SK-N-MC (cell line): ENCODE measurements around the gene TSHZ2.

Experiments used
- DNase-seq: peaks from one replicate; pipeline ENCODE4 v3.0.0-alpha.2; 2011; ENCODE audit warnings: low read depth, low spot score
- H3K27ac ChIP-seq: fragments of 200-600 bp; sonication (generic); 2 replicates; pipeline ENCODE4 v1.5.1; 2016; ENCODE audit warnings: mixed run types
- H3K36me3 ChIP-seq: fragments of 200-600 bp; sonication (generic); 2 replicates; pipeline ENCODE4 v1.6.1; 2017; ENCODE audit warnings: antibody characterized with exemption, low read length, mixed read lengths; ENCODE audit not compliant: insufficient read depth
- H3K4me3 ChIP-seq: fragments of 200-600 bp; sonication (generic); 2 replicates; pipeline ENCODE4 v1.5.1; 2016
- H3K9ac ChIP-seq: fragments of 200-600 bp; sonication (generic); 2 replicates; pipeline ENCODE4 v1.8.0; 2017; ENCODE audit warnings: mixed run types, mixed read lengths; ENCODE audit not compliant: insufficient read length
- H3K9me3 ChIP-seq: fragments of 200-600 bp; sonication (generic); 2 replicates; pipeline ENCODE4 v1.6.1; 2017; ENCODE audit warnings: low read depth, mild to moderate bottlenecking, antibody characterized with exemption, low read length, moderate library complexity, mixed read lengths
- EZH2 ChIP-seq: fragments of 200-600 bp; sonication (generic); IDR thresholded peaks from one replicate; pipeline ENCODE4 v1.6.1; 2017; ENCODE audit warnings: antibody characterized with exemption
- FOXP2 ChIP-seq: optimal IDR thresholded peaks from 2 replicates; pipeline ENCODE3; 2011; ENCODE audit warnings: mild to moderate bottlenecking, moderate library complexity; ENCODE audit not compliant: insufficient read depth; ENCODE audit errors: extremely low read length, control extremely low read depth
- POLR2AphosphoS5 ChIP-seq: IDR thresholded peaks from 2 replicates; pipeline ENCODE4 v1.6.1; 2012; ENCODE audit warnings: mild to moderate bottlenecking, low read depth, low read length, borderline replicate concordance

TSHZ2 gene

DNA sequence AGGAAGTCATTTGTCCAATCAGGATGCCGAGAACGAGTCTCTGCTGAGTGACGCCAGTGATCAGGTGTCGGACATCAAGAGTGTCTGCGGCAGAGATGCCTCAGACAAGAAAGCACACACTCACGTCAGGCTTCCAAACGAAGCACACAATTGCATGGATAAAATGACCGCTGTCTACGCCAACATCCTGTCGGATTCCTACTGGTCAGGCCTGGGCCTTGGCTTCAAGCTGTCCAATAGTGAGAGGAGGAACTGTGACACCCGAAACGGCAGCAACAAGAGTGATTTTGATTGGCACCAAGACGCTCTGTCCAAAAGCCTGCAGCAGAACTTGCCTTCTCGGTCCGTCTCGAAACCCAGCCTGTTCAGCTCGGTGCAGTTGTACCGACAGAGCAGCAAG is 281.5 kb downstream of the TSHZ2 start:
- Histone ChIP-seq H3K4me3 (no peak overlapping the region), H3K9ac (no peak overlapping the region), H3K36me3 (no peaks in the 10 kb centered on the region), H3K9me3 (no peaks in the 10 kb centered on the region), H3K27ac (no peak overlapping the region)
- no peak for TF ChIP-seq POLR2AphosphoS5
- TF ChIP-seq FOXP2 = no peak
- TF ChIP-seq EZH2 = no peak
- no peak for DNase-seq

GRCh38 chr20:53255102-53255710 is 283.0 kb downstream of the TSHZ2 start:
- TF ChIP-seq POLR2AphosphoS5 (no peak), EZH2 (no peak), FOXP2 (no peak)

DNA sequence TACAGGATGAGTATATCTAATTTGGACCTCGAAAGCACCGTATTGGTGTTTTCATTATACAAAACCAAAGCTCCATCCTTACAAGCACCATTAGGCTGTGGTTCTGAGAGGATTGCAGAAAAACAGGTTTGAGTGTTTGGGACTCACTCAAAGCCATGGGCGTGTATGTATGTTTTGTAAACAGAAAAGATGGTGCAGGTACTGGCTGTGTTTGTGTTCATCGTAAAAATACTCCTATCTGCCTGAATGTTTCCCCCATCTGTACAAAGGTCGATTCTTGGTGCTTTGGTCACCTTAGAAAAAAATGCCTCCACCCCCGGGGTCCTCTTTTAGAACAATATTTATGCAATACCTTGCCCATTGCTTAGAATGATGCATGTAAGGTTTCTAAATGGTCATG is 286.6 kb downstream of the TSHZ2 start:
- Histone ChIP-seq H3K4me3 (no peak overlapping the region), H3K9ac (no peak overlapping the region), H3K36me3 (no peaks in the 10 kb centered on the region), H3K9me3 (no peaks in the 10 kb centered on the region), H3K27ac (no peak overlapping the region)
- no peak for DNase-seq
- no peak for TF ChIP-seq EZH2
- TF ChIP-seq FOXP2 = no peak
- TF ChIP-seq POLR2AphosphoS5 = no peak

More at GRCh38 chr20:53255102-53255710, 283.0 kb downstream of the TSHZ2 start:
- Histone ChIP-seq H3K27ac (no peak overlapping the region), H3K36me3 (no peaks in the 10 kb centered on the region), H3K4me3 (no peak overlapping the region), H3K9ac (no peak overlapping the region), H3K9me3 (no peaks in the 10 kb centered on the region)
- DNase-seq = no peak

DNA sequence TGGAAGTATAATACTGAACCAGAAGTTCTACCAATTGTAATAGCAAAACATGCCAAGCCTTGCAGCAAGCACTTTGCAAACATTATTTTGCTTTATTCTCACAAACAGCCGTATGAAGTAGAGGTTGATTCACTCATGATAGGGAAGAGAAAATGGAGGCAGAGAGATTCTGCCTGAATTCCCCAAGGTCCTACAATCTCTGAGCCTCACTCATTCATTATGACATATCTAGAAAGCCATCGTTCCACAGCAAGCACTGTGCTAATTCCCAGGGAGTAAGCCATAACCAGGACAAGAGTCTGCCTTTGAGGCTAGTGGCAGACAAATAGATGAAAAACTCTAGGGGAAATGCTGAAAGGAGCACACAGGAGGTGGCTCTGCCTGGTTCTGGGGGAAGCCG is 288.0 kb downstream of the TSHZ2 start:
- no peak for DNase-seq
- Histone ChIP-seq H3K27ac (no peak overlapping the region), H3K9me3 (no peaks in the 10 kb centered on the region), H3K4me3 (no peak overlapping the region), H3K36me3 (no peaks in the 10 kb centered on the region), H3K9ac (no peak overlapping the region)
- TF ChIP-seq FOXP2 (no peak), EZH2 (no peak), POLR2AphosphoS5 (no peak)

DNA sequence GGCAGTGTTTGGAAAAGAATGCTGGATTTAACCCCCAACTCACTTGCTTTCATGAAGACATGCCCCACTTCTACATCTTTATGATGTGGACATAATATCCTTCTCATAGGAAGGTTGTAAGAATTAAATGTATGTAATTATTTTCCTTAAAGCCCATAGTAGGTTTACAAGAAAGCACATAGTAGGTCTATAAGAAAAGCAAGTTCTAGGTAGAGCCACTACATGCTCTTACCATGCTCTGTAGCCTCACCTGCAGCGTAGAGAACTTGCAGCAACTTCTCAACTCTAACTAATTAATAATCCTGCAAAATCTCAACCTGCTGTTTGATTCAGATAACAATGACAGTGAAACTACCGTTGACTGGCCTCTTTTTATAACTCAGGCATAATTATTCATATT is 288.4 kb downstream of the TSHZ2 start:
- H3K4me3 ChIP-seq = no peak overlapping the region
- no peak for DNase-seq
- TF ChIP-seq FOXP2 (no peak), EZH2 (no peak), POLR2AphosphoS5 (no peak)

DNA sequence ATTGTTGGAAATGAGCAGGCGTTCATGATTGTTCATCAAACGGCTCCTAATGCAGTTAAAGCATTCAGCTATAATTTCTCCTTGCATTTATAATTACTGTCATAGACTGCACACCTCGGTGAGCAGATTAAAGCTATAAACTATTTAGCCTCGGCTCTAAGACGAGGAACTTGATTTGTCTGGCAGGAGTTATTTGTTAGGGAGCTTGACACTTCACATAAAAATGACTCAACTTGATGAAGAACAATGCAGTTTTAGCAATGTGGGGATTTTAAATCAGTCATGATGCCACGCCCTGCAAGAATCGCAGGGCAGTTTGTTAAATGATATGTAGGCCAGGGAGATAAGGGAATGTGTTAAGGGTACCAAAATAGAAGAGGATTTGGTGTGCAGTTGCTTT is 290.2 kb downstream of the TSHZ2 start:
- no peak for DNase-seq
- TF ChIP-seq EZH2 (no peak), FOXP2 (no peak), POLR2AphosphoS5 (no peak)
- no peak overlapping the region for H3K27ac ChIP-seq
- H3K4me3 ChIP-seq = no peak overlapping the region
- H3K9ac ChIP-seq = no peak overlapping the region
- H3K36me3 ChIP-seq = no peaks in the 10 kb centered on the region
- no peaks in the 10 kb centered on the region for H3K9me3 ChIP-seq

More for the DNA sequence above, 288.4 kb downstream of the TSHZ2 start:
- no peaks in the 10 kb centered on the region for H3K9me3 ChIP-seq
- H3K36me3 ChIP-seq = no peaks in the 10 kb centered on the region
- no peak overlapping the region for H3K9ac ChIP-seq
- H3K27ac ChIP-seq = no peak overlapping the region

- no peak for DNase-seq
- TF ChIP-seq FOXP2 (no peak), POLR2AphosphoS5 (no peak), EZH2 (no peak)
- no peak overlapping the region for H3K4me3 ChIP-seq
- H3K9ac ChIP-seq = no peak overlapping the region
- no peak overlapping the region for H3K27ac ChIP-seq
- H3K9me3 ChIP-seq = no peaks in the 10 kb centered on the region
- H3K36me3 ChIP-seq = no peaks in the 10 kb centered on the region
Measured at GRCh38 chr20:53263554-53264438, 291.6 kb downstream of the TSHZ2 start.

GRCh38 chr20:53264604-53265003 is 292.4 kb downstream of the TSHZ2 start:
- no peaks in the 10 kb centered on the region for H3K9me3 ChIP-seq
- no peak overlapping the region for H3K4me3 ChIP-seq
- H3K36me3 ChIP-seq = no peaks in the 10 kb centered on the region
- H3K9ac ChIP-seq = no peak overlapping the region
- no peak overlapping the region for H3K27ac ChIP-seq
- no peak for TF ChIP-seq POLR2AphosphoS5
- no peak for DNase-seq

DNA sequence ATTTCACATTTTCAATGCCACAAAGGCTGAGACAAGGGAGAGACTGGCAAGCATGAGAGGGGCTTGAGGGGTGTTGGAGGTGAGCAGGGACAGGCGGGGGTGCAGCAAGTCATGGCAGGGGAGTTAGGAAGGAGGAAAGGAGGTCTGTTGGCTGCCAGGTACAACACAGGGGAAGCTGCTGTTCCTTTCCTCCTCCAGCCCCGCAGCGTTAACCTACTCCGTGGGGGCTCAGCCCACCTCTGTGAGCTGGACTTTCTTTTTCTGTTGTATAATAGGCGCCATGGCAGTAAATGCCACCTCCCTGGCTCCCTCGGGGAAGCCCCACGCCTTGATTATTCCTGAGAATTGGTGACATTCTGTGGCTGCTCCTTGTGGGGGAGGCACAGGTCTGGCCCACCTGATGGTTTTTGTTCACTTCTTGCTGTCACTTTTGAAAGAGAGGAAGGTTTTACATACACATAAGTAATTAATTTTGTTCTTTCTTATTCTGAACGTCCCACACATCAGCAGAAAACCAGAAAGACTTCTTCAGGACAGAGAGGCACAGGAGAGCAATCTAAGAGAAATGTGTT is 293.2 kb downstream of the TSHZ2 start:
- H3K9ac ChIP-seq = no peak overlapping the region
- H3K4me3 ChIP-seq = no peak overlapping the region
- TF ChIP-seq EZH2 (no peak), POLR2AphosphoS5 (no peak), FOXP2 (no peak)
- H3K36me3 ChIP-seq = no peaks in the 10 kb centered on the region
- no peak overlapping the region for H3K27ac ChIP-seq
- H3K9me3 ChIP-seq = no peaks in the 10 kb centered on the region
- DNase-seq = no peak
